OCI-M2 (cell line): ENCODE data around the gene SPEN.
"Not testable (repeated sequence)": the region's sequence is repeated elsewhere in the genome, so short reads cannot be mapped to it uniquely, and the experiment has no call there.

ENCODE experiments used
- DNase-seq: peaks from one replicate; lab custom pipeline; 2025; ENCODE audit not compliant: unreplicated experiment; lab: John Stamatoyannopoulos, UW

The SPEN gene

DNA sequence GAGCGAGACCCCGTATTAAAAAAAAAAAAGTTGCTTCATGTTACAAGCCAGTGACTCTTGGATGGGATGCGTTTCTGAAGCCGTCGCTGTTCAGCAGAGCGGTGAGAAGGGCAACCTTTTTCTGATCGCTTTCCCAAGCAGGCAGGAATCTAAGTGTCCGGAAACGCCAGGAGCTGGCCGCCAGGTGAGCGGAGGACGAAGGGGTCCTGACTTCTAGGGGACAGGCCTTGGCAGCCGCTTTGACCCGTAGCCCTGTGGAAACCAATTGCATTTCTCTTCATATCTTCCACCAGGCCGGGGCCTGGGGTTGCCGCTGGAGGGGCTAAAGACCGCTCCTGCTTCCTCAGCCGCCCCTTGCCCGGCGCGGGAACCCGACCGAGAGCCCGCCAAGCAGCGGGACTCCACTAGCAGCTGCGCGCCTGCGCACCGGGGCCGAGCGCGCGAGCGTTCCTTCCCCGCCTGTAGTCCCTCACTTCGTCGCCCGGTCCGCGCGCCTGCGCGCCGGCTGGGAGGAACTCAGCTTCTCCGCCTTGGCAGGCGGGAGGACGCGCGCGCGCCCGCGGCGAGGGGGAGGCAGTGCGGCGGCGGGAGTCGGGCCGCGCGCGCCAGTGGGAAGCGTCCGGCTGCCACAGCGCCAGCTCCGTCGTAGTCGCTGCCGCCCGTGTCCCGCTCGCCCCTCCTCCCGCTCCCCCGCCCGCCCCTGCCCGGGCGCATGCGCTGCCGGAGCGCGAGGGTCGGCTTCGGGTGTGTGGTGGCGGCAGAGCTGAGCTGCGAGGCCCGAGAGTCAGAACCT, at the start of gene SPEN:
Gene SPEN, plus strand, starts transcription at position 608 of the 793 bp plus-strand sequence. CDS start 361 bp downstream, outside the sequence.
- DNase-seq, result peak; percentile 67

DNA sequence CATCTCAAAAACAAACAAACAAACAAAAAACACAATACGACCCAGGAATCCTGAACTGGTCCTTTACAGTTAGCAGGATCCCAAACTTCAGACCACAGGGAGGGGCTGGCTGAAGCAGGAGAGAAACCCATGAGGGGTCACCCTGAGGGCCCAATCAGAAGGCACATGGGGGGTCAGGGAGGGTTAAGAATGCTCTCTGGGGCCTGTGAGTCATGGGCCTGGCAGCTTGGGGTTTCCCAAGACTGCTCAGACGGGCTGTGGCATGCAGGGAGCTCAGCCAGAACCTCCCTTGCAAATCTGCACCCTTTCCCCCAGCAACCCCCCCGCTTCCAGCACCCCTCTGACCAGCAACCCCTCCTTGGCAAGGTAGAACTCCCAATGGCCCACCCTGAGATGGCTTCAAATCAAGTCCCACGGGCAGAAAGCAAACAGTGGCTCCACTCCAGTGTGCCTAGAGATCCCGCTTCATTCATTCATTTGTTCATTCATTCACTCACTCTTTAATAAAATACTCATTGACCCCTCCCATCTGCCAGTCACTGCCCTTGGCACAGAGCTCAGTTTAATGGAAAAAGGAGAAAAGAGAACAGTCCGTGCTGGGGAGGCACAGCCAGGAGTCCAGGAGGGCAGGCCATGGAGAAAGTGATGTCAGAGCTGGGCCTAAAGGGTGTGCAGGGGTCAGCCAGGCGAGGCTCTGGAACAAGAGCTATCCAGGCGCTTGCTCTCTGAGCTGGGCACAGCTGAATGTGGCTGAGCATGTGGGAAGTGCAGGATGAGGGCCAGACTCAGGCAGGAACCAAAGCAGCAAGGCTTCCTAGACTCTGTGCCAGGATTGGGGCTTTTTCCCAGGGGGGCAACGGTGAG, 48.3 kb upstream of the SPEN start:
- no peak for DNase-seq

DNA sequence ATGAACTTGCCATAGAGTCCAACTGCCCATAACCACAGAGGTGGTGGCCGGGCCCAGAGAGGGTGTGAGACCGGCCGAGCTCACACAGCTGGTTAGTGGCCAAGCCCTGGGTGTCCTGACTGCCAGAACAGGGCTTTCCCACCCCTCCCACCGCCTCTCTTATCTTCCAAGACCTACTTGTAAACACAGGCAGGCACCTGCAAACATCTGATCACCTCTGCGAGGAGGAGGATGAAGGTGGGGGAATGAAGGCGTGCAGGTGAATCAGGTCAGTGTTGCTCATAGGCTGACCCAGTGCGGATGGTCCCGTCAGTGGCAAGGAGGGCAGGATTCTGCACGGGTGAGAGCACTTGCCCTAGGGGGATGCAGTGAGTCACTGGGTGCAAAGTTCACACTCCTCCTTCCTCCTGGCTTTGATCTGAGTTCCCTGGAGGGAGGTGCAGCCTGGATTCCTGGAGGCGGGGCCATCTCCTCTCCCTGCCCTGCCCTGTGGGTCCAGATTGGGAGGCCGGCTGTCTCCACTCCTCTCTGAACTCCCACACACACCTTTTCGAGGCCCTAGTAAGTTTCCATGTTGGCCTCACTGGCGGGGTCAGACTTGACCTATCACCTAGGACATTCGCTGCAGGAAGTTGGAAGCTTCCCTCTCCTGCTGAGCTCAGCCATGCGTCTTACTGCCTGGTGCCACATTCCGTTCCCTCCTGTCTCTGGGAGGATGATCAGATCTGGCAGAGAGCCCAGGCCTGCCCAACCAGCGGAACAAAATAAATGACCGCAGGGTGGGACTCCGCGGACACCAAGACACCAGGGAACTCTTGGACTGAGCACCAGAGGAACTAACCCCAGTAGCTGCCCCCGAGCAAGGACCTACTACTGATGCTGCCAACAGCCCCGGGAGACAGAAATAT, 47.3 kb upstream of the SPEN start:
- DNase-seq, result no peak

- DNase-seq, result no peak
Observed at GRCh38 chr1:15802234-15802965, 45.1 kb upstream of the SPEN start.

DNA sequence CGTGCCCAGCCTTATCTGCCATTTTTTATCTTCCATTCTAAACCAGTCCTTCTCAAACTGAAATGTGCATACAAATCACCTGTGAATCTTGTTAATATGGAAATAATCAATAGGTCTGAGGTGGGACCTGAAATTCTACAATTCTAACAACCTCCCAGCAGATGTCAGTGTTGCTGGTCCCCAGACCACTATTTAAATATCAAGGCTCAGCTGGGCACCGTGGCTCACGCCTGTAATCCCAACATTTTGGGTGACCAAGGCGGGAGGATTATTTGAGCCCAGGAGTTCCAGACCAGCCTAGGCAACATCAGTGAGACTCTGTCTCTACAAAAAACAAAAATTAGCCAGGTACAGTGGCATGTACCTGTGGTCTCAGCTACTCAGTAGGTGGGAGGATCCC, 44.1 kb upstream of the SPEN start:
- no peak for DNase-seq

DNA sequence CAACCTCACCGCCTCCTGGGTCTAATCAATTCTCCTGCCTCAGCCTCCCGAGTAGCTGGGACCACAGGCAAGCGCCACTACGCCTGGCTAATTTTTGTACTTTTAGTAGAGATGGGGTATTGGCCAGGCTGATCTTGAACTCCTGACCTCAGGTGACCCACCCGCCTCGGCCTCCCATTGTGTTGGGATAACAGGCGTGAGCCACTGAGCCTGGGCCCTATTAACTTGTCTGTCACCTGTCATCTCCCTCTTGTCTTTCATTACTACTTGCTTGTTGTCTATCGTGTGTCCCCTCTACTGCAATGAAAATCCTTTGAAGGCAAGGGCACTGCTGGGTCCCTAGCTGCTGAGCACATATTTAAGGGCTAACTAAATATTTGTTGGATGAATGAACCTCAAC, 43.4 kb upstream of the SPEN start:
- DNase-seq, result no peak

DNA sequence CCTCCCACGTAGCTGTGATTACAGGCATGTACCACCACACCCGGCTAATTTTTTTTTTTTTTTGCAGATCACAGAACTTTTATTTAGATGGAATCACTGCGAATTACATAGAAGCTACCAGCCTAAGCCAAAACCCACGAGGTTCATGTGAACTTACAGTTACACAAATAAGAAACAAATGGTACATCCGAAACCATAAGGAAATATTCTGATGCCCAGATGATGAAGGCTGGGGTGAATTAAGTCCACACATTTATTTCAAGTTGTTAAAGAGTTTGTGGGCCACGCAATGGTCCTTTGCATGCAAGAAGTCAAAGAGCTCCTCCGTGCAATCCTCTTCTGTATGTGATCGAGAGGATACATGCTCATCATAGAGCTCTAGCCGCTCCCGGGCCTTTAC, 40.4 kb upstream of the SPEN start:
- no peak for DNase-seq

DNA sequence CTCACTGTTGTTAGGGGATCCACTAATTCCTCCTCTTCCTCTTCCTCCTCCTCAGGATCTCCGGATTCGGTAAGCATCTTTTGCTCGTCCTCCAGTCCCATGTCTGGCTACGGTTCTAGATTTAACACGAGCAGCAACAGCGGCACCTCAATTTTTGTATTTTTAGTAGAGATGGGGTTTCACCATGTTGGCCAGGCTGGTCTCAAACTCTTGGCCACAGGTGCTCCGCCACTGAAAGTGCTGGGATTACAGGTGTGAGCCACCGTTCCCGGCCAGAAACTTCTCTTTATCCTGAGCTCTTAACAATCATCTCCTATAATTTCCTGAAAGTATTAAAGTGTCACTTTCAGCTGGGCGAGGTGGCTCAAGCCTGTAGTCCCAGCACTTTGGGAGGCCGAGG, 40.0 kb upstream of the SPEN start, which contains the start of gene UQCRHL:
Gene UQCRHL, minus strand, starts transcription at position 101 of the 400 bp plus-strand sequence. Its CDS starts 0 bp downstream, at position 101.
- DNase-seq, result not testable (repeated sequence)

- no peak for DNase-seq
Observed at GRCh38 chr1:15808955-15809354, 38.6 kb upstream of the SPEN start.

DNA sequence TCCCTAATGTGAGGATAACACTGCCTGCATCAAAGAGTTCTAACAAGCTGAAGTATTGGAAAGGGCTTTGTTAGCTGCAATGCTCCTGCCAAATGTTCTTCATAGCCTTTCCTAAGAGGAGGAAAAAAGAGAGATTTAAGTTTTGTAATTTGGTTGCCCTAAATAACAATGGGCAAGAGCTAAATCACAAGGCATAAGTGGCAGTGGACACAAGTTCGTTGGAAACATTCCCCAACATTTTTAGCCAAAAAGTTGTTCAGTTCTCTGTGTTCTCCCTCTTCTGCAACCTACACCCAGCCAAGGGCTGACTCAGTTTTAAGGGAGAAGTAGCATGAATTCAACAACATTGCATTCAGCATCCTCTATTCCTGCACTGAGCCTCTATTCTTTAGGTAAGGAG, 37.4 kb upstream of the SPEN start:
- no peak for DNase-seq

GRCh38 chr1:15816674-15817073, 30.8 kb upstream of the SPEN start:
- DNase-seq, result no peak

- no peak for DNase-seq
Observed at GRCh38 chr1:15820478-15820877, 27.0 kb upstream of the SPEN start.

- DNase-seq, result no peak
Observed at GRCh38 chr1:15825800-15826199, 21.7 kb upstream of the SPEN start.

DNA sequence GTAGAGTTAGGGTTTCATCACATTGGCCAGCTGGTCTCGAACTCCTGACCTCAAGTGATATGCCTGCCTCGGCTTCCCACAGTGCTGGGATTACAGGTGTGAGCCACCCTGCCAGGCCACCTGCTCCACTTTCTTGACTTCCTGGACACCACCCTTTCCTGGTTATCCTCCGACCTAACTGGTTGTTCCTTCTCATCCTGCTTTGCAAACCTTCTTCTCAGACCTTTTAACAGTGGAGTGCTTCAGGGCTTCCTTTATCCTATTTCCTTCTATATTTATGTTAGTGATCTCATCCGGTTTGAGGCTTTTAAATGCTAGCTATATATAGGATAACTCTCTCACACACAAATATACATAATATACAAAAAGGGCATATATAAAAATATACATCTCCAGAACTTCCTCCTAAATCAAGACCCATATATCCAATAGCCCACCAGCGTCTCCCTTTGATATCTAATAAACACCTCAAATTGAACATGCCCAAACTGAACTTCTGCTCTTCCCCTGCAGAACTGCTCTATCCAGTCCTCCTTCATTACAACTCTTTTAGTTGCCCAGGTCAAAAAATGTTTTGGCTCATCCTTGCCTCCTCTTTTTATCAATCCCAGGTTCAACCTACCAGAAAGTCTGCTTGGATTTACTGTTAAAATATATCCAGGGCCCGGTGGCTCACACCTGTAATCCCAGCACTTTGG, 20.5 kb upstream of the SPEN start:
- DNase-seq, result no peak

DNA sequence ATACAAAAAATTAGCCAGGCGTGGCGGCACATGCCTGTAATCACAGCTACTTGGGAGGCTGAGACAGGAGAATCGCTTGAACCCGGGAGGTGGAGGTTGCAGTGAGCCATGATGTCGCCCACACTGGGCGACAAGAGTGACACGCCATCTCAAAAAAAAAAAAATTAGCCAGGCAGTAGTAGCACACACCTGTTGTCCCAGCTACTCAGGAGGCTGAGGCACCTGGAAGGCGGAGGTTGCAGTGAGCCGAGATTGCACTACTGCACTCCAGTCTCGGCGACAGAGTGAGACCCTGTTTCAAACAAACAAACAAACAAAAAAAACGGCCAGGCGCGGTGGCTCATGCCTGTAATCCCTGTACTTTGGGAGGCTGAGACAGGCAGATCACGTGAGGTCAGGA, 19.9 kb upstream of the SPEN start:
- DNase-seq, result not testable (repeated sequence)

DNA sequence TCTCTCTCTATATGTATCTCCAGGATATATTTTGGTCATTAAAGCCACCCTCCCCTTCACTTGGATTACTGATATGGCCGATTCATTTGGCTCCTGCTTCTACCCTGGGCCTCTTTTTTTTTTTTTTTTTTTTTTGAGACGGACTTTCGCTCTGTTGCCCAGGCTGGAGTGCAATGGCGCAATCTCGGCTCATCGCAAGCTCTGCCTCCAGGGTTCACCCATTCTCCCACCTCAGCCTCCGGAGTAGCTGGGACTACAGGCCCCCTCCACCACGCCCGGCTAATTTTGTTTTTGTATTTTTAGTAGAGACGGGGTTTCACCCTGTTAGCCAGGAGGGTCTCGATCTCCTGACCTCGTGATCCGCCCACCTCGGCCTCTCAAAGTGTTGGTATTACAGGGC, 18.6 kb upstream of the SPEN start:
- not testable (repeated sequence) for DNase-seq

DNA sequence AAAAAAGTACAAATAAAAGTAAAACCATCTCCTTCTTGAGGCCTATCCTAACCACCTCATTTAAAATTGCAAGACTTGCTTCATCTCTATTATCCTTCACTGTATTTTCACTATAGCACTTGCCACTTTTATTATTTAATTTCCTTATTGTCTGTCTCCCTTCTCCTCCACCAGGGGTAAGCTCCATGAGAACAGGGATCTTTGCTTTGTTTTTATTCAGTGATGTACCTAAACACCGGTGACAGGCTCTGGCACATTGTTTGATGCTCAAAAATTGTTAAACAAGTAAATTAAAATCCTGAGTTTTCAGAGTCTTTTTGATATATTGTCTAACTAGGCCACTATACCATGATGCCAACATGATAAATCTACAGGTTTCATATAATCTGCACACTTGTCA, 17.2 kb upstream of the SPEN start:
- DNase-seq, result no peak

DNA sequence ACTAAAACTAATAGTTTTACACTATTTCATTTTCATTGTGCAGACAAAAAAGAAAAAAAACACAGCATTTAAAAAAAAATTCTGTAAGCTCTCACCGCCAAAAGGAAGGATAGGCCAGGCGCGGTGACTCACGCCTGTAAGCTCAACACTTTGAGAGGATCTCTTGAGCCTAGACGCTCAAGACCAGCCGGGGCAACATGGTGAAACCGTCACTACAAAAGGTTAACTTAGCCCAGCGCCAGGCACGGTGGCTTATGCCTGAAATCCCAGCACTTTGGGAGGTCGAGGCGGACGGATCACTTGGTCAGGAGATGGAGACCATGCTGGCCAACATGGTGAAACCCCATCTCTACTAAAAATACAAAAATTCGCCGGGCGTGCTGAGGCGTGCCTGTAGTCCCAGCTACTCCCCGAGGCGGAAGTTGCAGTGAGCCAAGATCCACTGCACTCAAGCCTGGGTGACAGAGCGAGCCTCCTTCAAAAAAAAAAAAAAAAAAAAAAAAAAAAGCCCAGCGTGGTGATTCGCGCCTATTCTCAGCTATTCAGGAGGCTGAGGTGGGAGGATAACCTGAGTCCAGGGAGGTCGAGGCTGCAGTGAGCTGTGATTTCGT, 14.3 kb upstream of the SPEN start:
- peak; percentile 27 for DNase-seq

DNA sequence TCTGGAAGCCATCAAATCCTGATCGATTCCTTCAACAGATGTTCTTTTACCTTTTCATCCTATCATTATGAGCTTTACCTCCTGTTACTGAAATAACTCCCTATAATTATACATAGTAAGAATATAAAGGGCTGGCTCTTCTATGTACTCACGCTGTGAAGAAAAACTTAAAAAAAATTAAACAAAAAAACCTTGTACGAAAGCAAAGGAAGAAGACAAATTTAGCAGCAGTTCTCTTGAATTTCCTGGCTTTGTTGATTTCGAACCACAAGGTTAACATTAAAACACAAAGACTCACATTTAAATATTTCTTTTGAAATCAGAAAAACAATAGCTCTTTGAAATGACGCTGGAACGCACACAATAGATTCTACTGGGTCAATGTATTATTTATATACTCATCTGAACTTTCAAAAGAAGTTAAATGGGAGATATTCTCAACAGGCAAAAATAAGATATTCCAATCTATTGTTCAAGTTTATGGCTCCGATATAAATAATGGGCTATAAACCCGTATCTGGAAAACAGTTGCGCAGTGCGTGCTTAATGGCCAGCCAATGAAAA, 13.6 kb upstream of the SPEN start:
- DNase-seq, result no peak
